HuH-7.5 (cell line): Measurements from ENCODE around the gene CEMIP2.

Source experiments
- DNase-seq: peaks from one replicate; pipeline ENCODE4 v3.0.0; 2011; ENCODE audit warnings: low spot score

CEMIP2 gene

DNA sequence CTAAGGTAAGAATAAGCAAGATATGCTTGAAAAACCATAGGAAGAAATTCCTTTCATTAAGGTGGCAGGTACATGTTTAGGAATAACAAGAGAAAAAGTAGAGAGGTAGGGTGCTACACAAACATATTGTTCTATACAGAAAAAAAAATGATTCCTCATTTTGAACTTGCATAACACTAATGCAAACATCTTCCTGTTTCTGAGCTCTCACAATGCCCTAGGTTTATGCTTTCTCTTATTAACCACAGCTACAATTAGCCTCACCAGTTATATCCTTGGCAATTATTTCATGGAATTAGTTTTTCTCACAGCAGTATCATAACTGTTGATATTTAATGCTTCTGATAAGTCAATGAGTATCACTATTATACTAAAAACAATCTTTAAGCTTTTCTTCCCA, 20.7 kb downstream of the CEMIP2 start:
- DNase-seq: no peak

GRCh38 chr9:71746758-71747125, 21.6 kb downstream of the CEMIP2 start:
- DNase-seq: no peak

DNA sequence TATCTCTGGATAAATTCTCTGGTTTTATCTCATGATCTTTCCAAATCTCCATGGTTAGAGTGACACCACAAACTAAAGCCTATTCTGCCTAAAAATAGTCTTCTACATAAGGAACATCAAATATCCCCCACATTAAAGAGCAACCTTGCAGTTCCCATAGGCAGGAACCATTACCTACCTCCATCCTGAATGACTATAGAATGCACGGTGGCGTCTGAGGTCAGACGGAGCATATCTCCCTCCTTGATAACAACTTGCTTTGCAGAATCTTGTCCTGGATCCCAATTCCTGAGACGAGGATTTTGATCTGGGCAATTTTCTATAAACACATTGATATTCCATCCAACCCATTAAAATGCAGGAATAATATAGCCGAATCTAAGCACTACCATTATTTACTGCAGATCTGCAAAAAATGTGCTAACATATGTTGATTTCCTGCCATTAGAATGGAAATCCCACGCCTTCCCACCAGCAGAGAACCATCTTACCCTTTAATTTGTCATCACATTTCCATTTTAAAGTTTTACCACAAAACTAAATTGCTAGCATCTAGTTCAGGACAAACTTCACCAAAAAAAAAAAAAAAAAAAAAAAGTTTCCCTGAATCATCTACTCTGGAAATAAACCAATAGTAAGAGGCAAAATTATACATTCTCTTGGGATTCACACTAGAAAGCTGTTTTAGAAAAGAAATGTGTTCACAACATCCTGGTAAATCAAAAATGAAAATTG, 22.1 kb downstream of the CEMIP2 start:
- DNase-seq: no peak

DNA sequence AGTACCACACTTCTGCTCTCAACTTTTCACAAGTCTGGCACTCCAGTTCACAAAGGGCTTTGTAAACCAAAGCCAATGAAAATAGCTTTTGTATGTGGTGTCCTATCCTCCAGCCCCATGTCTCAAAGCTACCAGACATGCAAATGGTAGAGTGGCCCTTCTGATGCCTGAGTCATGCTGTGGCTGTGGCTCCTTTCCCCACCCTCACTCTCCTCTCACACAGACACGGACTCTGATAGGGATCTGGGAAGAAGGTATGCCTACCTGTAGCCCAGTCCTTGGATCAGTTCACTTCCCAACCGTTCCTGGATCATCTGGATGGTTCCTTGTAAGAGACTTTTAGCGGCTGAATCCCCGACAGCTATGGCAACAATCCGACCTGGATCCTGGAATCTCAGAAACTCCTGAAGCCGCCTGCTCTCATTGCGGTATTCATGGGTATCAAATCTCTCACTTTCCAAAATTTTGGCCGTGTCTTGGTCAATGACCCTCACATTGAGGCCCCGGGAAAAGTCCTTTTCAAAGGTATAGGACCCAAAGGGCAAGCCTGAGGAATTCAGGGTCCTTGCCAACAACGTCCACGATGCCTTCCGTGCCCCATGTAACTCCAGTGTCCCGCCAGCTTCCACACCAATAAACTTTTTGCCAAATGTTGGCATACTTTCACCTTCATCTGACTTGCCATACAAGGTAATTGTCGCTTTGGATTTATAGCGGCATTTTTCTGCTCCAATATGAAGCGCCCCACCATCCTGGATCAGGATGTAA, 23.4 kb downstream of the CEMIP2 start:
- DNase-seq: no peak

DNA sequence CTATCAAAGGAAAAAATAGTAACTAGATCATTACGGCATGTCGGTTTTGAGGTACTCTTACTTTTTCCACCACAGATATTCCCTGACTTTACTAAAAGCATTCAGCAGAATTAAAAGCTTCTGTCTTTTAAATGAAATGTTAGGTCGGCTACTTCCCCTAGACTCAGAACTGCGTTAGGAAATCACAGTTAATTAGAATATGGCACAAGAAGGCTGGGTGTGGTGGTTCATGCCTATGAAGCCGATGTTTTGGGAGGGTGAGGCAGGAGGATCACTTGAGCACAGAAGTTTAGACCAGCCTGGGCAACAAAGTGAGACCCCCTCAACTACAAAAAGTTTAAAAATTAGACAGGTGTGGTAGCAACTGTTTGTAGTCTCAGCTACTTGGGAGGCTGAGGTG, 24.4 kb downstream of the CEMIP2 start:
- DNase-seq: no peak

DNA sequence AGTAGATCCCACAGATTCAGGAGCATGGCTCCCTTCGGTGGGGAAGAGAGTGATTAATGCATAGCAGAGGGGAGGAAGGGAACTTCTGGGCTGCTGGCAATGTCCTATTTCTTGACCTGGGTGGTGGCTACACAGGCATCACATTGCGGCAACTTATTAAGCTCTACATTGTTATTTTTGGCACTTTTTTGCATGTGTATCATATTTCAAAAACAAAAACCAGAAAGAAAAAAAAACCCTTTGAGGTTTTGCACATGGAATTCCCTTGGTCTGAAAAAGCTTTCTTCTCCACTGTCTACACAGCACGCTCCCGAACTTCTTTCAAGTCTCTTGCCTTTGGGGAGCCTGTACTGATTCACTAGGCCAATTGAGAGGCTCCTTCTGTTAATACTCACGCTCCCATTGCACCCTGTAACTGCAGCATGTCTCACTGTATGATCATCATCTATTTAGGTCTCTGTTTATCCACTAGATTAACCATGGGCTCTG, 25.1 kb downstream of the CEMIP2 start:
- no peak for DNase-seq

GRCh38 chr9:71742703-71743102, 25.6 kb downstream of the CEMIP2 start:
- no peak for DNase-seq

DNA sequence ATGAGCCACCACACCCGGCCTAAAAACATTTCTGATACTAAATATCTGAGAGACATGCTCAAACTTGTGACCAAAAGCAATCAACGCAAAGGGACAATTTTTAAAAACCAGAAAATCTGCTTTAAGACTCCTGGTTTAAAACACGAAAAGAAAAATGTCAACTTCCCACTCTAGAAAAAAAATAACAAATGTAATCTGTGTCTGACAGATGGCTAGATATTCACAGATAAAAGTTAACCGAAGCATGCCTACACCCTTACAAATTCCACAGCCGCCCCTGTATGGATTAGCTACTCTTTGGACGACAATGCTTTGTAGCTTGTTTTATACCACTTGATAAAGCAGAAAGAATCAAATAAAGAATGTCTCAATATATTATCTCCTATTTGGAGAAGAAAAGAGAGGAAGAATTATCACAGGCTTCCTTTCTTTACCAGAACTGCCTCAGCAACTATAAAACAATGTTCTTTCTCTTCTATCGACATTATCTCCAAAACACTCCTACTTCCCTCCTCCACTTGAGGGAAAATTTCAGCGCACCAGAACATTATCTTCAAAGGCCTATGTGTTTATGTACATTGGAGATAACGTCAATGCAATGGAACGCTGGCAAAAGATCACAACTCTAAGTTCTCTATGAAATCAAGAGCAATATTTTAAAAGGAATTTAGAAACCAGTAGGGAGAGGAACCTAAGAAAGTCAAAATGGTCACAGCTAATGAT, 26.2 kb downstream of the CEMIP2 start:
- DNase-seq: peak; percentile 51

DNA sequence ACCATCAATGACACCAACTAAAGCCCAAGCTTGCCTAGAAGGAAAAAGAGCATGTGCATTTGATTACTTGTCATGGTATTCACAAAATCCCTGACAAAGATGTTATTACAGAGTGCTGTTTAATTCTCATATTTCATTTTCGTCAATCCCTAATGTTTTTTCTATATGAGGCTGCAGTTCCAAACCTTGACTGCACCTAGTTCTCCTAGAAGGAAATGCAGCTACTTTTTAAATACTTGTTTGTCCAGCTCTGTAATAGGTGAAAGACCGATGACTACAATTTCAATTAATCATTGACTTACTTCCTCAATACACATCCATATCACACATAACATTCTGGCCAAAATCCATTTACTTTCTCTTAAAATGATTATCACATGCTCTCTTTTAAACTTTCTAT, 28.1 kb downstream of the CEMIP2 start:
- no peak for DNase-seq

- DNase-seq: no peak
These were observed 30.9 kb downstream of the CEMIP2 start for GRCh38 chr9:71737455-71737854.

DNA sequence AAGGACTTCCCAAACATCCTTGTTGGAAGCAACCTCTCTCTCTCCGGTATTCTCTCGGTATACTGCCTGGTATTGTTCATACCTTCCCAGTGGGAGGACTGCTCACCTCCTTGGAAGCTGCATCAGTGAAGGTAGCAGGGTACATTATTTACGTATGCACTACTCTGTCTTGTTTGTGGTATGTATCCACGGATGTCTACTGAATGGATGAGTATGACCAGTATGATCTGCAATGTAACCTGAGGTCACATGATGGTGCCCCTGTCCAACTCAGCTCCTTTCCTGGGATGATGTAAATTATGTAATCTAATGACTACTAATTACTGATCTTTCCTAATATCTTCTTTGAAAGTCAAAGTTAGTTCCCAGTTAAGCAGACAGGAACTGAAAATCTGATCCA, 32.1 kb downstream of the CEMIP2 start:
- DNase-seq: no peak

DNA sequence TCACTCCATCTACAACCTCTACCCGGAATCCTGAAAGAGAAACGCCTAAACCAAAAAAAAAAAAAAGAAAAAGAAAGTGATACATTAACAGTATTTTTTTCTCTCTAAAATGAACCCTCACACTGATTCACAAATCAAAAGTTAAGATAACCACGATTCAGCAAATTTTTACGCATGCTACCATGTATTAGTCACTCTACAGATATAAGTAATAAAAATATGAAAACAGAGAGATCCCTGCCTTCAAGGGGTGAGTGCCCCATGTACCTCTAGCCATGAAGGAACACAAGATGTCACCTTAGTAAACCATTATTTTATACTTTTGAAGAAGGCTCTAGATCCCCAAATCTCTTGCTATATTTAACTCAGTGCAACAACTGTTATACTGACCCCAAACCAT, 33.4 kb downstream of the CEMIP2 start:
- DNase-seq: no peak

GRCh38 chr9:71733176-71733575, 35.1 kb downstream of the CEMIP2 start:
- no peak for DNase-seq

DNA sequence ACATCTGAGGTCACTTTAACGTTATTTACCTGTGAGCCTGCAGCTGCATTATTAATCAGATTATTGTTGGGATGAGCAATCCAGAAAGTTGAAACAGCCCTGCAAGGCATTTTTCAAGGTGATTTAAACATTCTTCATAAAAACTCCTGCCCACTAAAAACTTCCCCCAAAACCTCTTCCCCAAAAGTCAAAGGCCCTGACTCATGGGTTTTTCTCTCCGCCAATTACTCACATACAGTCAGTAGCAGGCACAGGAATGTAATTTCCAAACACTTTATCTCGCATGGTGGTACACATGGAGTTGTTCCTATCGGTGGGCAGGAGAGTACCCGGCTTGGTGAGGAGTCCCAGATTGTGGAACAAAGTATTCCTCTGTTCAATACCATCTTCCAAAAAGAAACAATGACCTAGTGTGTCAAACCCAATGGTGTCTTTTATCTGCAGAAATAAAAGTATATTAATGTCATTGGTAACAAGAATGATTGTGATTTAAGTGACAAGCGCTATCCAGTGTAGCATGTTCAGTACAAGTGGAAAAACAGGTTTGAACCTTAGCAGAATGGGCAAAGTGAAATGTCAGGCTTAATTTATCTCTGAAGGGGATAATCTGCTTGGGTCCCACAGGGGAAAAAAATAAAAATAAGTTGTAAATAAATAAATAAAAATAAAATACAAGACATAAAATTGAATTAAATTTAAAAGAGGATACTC, 38.3 kb downstream of the CEMIP2 start:
- DNase-seq: no peak

GRCh38 chr9:71726723-71727122, 41.6 kb downstream of the CEMIP2 start:
- DNase-seq: no peak

DNA sequence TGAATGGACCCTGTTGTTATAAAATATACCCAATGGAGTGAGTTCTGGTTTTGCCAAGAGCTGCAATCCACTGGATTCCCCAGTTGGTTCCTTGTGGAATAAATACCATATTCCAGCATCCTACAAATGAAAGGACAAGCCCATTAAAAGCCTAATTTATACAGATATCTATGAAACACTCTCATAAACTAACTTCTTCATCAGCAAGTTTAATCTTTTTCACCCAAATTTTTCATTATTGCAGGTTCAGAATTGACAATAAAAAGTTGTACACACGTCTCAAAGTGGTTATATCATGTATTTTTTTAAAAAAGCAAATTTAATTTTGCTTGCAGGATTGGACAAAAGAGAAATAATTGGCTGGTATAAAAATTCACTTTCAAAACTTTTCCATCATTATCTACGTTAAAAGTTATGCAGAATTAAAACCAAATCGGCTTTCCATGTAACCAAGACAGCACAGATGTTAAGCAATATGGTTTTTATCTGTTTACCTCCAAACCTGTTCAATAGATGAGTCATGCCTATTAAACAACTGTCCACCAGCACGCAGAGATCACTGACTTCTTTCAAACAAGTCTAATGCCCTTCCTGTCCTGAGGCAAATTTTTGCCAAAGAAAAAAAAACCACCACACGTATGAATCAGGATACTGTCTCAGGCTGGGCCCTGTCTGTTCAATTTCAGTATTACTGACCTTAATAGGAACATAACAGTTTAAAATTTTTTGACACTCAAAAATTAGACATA, 42.5 kb downstream of the CEMIP2 start:
- peak; percentile 31 for DNase-seq

- no peak for DNase-seq
These were observed 46.5 kb downstream of the CEMIP2 start for GRCh38 chr9:71721855-71722254.

DNA sequence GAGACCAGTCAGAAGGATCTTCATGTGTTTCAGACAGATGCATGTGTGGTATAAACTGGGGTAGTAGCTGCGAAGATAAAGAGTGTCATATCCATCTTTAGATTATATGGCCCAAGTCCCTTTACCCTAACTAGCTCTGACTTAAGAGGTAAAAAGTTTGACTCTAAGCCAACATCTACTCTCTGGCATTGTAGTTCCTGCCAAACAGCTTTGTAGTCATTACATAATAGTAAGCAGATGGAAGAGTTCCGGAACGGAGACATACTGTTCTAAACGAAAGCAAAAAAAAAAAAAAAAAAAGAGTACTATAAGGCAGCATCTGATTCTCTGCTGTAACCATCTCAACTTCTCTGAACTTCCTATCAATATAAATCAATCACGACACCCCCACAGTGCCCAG, 48.8 kb downstream of the CEMIP2 start:
- no peak for DNase-seq

GRCh38 chr9:71719088-71719487, 49.2 kb downstream of the CEMIP2 start:
- DNase-seq: no peak

DNA sequence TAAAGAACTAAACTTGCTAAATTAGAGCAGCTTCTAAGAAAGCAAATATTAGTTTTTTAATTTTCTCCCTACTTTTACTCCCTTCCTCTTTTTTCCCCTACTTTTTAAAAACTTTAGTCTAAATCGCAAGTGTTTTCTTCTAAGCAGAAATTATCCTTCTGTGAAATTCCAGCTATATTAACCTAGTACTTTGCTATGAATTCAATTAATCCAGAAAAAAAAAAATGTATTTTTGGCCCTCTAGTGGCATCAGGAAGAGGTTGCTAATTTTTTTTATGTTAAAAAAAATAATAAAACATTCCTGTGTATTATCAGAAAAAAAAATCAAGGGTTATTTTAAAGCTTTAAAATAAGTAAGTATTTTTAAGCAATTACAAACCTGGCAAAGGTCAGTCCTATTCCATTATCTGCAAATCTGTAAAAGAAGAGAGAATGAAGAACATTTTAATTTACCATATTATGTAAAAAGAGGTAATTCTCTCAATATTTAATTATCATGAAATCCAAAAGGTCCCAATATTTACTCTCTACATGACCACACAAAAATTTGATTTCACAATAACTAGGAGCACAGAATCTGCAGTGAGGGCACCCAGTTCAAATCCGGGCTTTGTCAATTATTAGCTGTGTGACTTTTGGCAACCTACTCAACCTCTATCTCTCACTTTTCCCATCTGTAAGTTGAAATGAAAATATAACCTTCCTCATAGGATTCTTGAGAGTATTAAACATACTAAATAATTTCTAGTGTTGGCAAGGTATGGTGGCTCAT, 52.0 kb downstream of the CEMIP2 start:
- no peak for DNase-seq

DNA sequence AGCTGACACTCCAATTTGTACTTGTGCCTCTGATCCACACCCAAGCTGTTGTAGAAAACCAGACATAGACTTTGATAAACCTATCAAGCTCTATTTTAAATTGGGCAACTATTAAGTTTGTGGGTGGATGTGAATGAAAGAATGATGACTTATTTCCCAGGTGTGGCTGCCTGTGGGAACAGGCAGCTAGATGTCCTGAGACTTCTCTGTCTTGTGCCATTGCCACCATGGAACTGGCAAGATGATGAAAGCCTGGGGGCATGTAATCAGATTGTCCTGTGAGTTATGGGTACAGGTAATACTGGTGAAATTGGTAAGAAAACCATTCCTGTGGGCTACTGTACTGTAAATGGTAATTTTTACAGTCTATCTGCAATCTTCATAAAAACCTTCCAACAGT, 57.5 kb downstream of the CEMIP2 start:
- DNase-seq: no peak
